ENCODE measurements around the gene FANCM.

DNA sequence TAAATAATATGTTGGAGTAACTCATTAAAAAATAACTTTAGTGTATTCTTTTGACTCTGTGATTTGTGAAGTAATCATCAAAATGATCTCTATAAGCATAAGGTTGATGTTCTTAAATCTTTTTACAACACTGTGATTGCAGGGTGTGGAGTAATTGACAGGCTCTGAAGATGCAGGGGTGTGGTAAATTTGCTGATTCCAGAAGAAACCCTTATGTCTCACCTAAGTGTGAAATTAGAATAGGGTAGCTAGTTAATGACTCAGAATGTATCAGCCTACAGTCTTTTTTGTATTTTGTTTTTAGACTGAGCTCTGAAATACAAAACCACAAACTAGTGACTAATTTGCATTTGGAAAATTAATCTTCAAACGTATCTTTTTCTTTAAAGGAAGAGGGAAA, 45.9 kb upstream of the FANCM start:
- TF ChIP-seq POLR2AphosphoS5 (IDR thresholded peaks at IDR 0.05; ENCODE audit: low read depth, low read length), result no peak
- TF ChIP-seq, protein P1, sequence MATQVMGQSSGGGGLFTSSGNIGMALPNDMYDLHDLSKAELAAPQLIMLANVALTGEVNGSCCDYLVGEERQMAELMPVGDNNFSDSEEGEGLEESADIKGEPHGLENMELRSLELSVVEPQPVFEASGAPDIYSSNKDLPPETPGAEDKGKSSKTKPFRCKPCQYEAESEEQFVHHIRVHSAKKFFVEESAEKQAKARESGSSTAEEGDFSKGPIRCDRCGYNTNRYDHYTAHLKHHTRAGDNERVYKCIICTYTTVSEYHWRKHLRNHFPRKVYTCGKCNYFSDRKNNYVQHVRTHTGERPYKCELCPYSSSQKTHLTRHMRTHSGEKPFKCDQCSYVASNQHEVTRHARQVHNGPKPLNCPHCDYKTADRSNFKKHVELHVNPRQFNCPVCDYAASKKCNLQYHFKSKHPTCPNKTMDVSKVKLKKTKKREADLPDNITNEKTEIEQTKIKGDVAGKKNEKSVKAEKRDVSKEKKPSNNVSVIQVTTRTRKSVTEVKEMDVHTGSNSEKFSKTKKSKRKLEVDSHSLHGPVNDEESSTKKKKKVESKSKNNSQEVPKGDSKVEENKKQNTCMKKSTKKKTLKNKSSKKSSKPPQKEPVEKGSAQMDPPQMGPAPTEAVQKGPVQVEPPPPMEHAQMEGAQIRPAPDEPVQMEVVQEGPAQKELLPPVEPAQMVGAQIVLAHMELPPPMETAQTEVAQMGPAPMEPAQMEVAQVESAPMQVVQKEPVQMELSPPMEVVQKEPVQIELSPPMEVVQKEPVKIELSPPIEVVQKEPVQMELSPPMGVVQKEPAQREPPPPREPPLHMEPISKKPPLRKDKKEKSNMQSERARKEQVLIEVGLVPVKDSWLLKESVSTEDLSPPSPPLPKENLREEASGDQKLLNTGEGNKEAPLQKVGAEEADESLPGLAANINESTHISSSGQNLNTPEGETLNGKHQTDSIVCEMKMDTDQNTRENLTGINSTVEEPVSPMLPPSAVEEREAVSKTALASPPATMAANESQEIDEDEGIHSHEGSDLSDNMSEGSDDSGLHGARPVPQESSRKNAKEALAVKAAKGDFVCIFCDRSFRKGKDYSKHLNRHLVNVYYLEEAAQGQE (IDR thresholded peaks at IDR 0.05; ENCODE audit: insufficient read depth in 1 of 2, low read depth in 2 of 2, low read length in 2 of 2), result no peak
- no peak for TF ChIP-seq TAF1 (IDR thresholded peaks at IDR 0.05; ENCODE audit: borderline replicate concordance, insufficient read depth, low read length)
- no peak for TF ChIP-seq SIN3A (IDR thresholded peaks at IDR 0.05; ENCODE audit: borderline replicate concordance, insufficient read depth, low read length)

Data from PFSK-1 (cell line).